Measurements from ENCODE around the gene RPL34.
"Not testable (repeated sequence)": the region's sequence is repeated elsewhere in the genome, so short reads cannot be mapped to it uniquely, and the experiment has no call there.

The RPL34 gene

GRCh38 chr4:108620101-108620932 lies at the start of gene RPL34:
Gene RPL34 (plus strand): TSS chr4:108620576. CDS start chr4:108621960, 1,384 bp downstream.
- peaks cover 38% of the 10 kb centered on the region for H3K36me3 Mint-ChIP-seq
- peaks cover 48% of the 10 kb centered on the region for H3K4me1 Mint-ChIP-seq

GRCh38 chr4:108570993-108571569 lies 49.3 kb upstream of the RPL34 start:
- H3K27ac Mint-ChIP-seq: no peak overlapping the region
- peaks cover 1% of the 10 kb centered on the region for H3K36me3 Mint-ChIP-seq
- peaks cover 34% of the 10 kb centered on the region for H3K4me1 Mint-ChIP-seq
- H3K9me3 Mint-ChIP-seq: no peaks in the 10 kb centered on the region
- H3K27me3 Mint-ChIP-seq: peaks cover 1% of the 10 kb centered on the region
- H3K4me3 Mint-ChIP-seq: no peak overlapping the region

More at GRCh38 chr4:108620101-108620932, at the start of gene RPL34:
- Mint-ChIP-seq H3K27ac (peak within 1 kb of the TSS; percentile 97), H3K27me3 (no peaks in the 10 kb centered on the region), H3K9me3 (no peaks in the 10 kb centered on the region), H3K4me3 (peak within 1 kb of the TSS; percentile 97)

- H3K27ac Mint-ChIP-seq: no peak overlapping the region
- no peak overlapping the region for H3K4me3 Mint-ChIP-seq
- H3K9me3 Mint-ChIP-seq: no peaks in the 10 kb centered on the region
- peaks cover 1% of the 10 kb centered on the region for H3K27me3 Mint-ChIP-seq
- peaks cover 28% of the 10 kb centered on the region for H3K4me1 Mint-ChIP-seq
- peaks cover 1% of the 10 kb centered on the region for H3K36me3 Mint-ChIP-seq
These were observed 46.0 kb upstream of the RPL34 start for GRCh38 chr4:108574402-108574801.

GRCh38 chr4:108581083-108581482 lies 39.3 kb upstream of the RPL34 start:
- Mint-ChIP-seq H3K4me1 (peaks cover 5% of the 10 kb centered on the region), H3K9me3 (no peaks in the 10 kb centered on the region), H3K36me3 (no peaks in the 10 kb centered on the region), H3K27me3 (no peaks in the 10 kb centered on the region), H3K27ac (no peak overlapping the region), H3K4me3 (no peak overlapping the region)

GRCh38 chr4:108586778-108587177 lies 33.6 kb upstream of the RPL34 start:
- no peak overlapping the region for H3K27ac Mint-ChIP-seq
- H3K36me3 Mint-ChIP-seq: peaks cover 10% of the 10 kb centered on the region
- no peaks in the 10 kb centered on the region for H3K9me3 Mint-ChIP-seq
- H3K4me1 Mint-ChIP-seq: peaks cover 3% of the 10 kb centered on the region
- no peaks in the 10 kb centered on the region for H3K27me3 Mint-ChIP-seq
- no peak overlapping the region for H3K4me3 Mint-ChIP-seq

GRCh38 chr4:108588878-108589277 lies 31.5 kb upstream of the RPL34 start:
- Mint-ChIP-seq H3K4me1 (peaks cover 3% of the 10 kb centered on the region), H3K4me3 (no peak overlapping the region), H3K9me3 (no peaks in the 10 kb centered on the region), H3K27ac (no peak overlapping the region), H3K36me3 (peaks cover 18% of the 10 kb centered on the region), H3K27me3 (no peaks in the 10 kb centered on the region)

GRCh38 chr4:108589961-108590360 lies 30.4 kb upstream of the RPL34 start:
- peaks cover 20% of the 10 kb centered on the region for H3K36me3 Mint-ChIP-seq
- H3K9me3 Mint-ChIP-seq: no peaks in the 10 kb centered on the region
- no peak overlapping the region for H3K27ac Mint-ChIP-seq
- no peaks in the 10 kb centered on the region for H3K27me3 Mint-ChIP-seq
- H3K4me3 Mint-ChIP-seq: no peak overlapping the region
- H3K4me1 Mint-ChIP-seq: peaks cover 3% of the 10 kb centered on the region

GRCh38 chr4:108590776-108591175 lies 29.6 kb upstream of the RPL34 start:
- Mint-ChIP-seq H3K4me3 (no peak overlapping the region), H3K36me3 (peaks cover 20% of the 10 kb centered on the region), H3K4me1 (peaks cover 3% of the 10 kb centered on the region)

GRCh38 chr4:108592674-108592986 lies 27.7 kb upstream of the RPL34 start:
- Mint-ChIP-seq H3K9me3 (no peaks in the 10 kb centered on the region), H3K4me3 (no peak overlapping the region), H3K27me3 (no peaks in the 10 kb centered on the region), H3K4me1 (peaks cover 3% of the 10 kb centered on the region), H3K27ac (no peak overlapping the region), H3K36me3 (peaks cover 21% of the 10 kb centered on the region)

More at GRCh38 chr4:108590776-108591175, 29.6 kb upstream of the RPL34 start:
- no peak overlapping the region for H3K27ac Mint-ChIP-seq
- H3K9me3 Mint-ChIP-seq: no peaks in the 10 kb centered on the region
- no peaks in the 10 kb centered on the region for H3K27me3 Mint-ChIP-seq

GRCh38 chr4:108594296-108594695 lies 26.1 kb upstream of the RPL34 start:
- not testable (repeated sequence) for H3K9me3 Mint-ChIP-seq, H3K27me3 Mint-ChIP-seq, H3K4me1 Mint-ChIP-seq, H3K27ac Mint-ChIP-seq, H3K4me3 Mint-ChIP-seq
- peaks cover 24% of the 10 kb centered on the region for H3K36me3 Mint-ChIP-seq

- Mint-ChIP-seq H3K4me1 (peaks cover 13% of the 10 kb centered on the region), H3K4me3 (no peak overlapping the region), H3K27me3 (no peaks in the 10 kb centered on the region), H3K36me3 (peaks cover 19% of the 10 kb centered on the region), H3K27ac (no peak overlapping the region), H3K9me3 (no peaks in the 10 kb centered on the region)
These were observed 24.0 kb upstream of the RPL34 start for GRCh38 chr4:108596344-108596743.

GRCh38 chr4:108601106-108601505 lies 19.3 kb upstream of the RPL34 start:
- no peak overlapping the region for H3K4me3 Mint-ChIP-seq
- no peaks in the 10 kb centered on the region for H3K9me3 Mint-ChIP-seq
- no peak overlapping the region for H3K27ac Mint-ChIP-seq
- peaks cover 8% of the 10 kb centered on the region for H3K36me3 Mint-ChIP-seq
- H3K4me1 Mint-ChIP-seq: peaks cover 19% of the 10 kb centered on the region
- no peaks in the 10 kb centered on the region for H3K27me3 Mint-ChIP-seq

GRCh38 chr4:108601532-108601931 lies 18.8 kb upstream of the RPL34 start:
- Mint-ChIP-seq H3K27ac (peak overlapping the region; percentile 47), H3K4me3 (no peak overlapping the region)

GRCh38 chr4:108602163-108602562 lies 18.2 kb upstream of the RPL34 start:
- H3K9me3 Mint-ChIP-seq: no peaks in the 10 kb centered on the region
- peak overlapping the region; percentile 47 for H3K27ac Mint-ChIP-seq
- H3K4me1 Mint-ChIP-seq: peaks cover 19% of the 10 kb centered on the region
- peaks cover 10% of the 10 kb centered on the region for H3K36me3 Mint-ChIP-seq
- no peaks in the 10 kb centered on the region for H3K27me3 Mint-ChIP-seq
- H3K4me3 Mint-ChIP-seq: no peak overlapping the region

More at GRCh38 chr4:108601532-108601931, 18.8 kb upstream of the RPL34 start:
- Mint-ChIP-seq H3K36me3 (peaks cover 7% of the 10 kb centered on the region), H3K9me3 (no peaks in the 10 kb centered on the region), H3K27me3 (no peaks in the 10 kb centered on the region), H3K4me1 (peaks cover 19% of the 10 kb centered on the region)

- Mint-ChIP-seq H3K4me1 (peaks cover 15% of the 10 kb centered on the region), H3K27ac (no peak overlapping the region), H3K27me3 (no peaks in the 10 kb centered on the region), H3K36me3 (peaks cover 18% of the 10 kb centered on the region), H3K9me3 (no peaks in the 10 kb centered on the region), H3K4me3 (no peak overlapping the region)
These were observed 13.1 kb upstream of the RPL34 start for GRCh38 chr4:108607079-108607815.

- H3K4me1 Mint-ChIP-seq: peaks cover 18% of the 10 kb centered on the region
- H3K9me3 Mint-ChIP-seq: no peaks in the 10 kb centered on the region
- H3K36me3 Mint-ChIP-seq: peaks cover 26% of the 10 kb centered on the region
- no peak overlapping the region for H3K27ac Mint-ChIP-seq
- H3K4me3 Mint-ChIP-seq: no peak overlapping the region
- H3K27me3 Mint-ChIP-seq: no peaks in the 10 kb centered on the region
These were observed 9.0 kb upstream of the RPL34 start for GRCh38 chr4:108611365-108611764.

All from activated naive CD4-positive, alpha-beta T cell treated with anti-CD3 and anti-CD28 coated beads, Interleukin-2, amount 50 U/mL, for 24 hours (primary cell).